ENCODE data around the gene LTBP1. TPM values are rescaled to one million over a fixed set of nuclear protein-coding genes. Genes with fewer than 3 reads are reported as not detected.

LTBP1 gene
- total and polyA plus RNA-seq, 4 donors: 5.8 to 57.6 (median 10.2) TPM

DNA sequence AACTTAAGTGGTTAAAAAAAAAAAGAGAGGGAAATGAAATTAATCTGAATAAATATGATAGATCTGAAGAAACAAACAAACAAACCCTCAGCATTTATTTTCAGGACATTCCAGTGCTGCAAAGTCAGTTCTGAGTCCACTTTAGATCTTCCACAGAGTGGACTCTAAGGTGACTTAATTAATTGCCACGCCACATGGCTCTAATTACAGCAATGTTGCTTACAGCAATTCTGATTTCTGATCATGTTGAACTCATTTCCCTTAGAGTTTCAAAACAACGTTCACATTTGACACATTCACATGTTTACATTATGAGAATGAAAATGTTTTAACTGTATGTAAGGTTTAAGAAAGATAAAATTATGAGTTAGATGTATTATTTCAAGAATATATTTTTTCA, 491.1 kb downstream of the LTBP1 start:
- no peak overlapping the region for H3K4me3 ChIP-seq (ENCODE audit: low read depth in 1 of 3, low read length in 3 of 3)
- no peak for DNase-seq (ENCODE audit: low spot score)
- WGBS: 51% methylated on average over 2 of the region's 2 CpGs
- H3K27me3 ChIP-seq (ENCODE audit: control insufficient read depth in 4 of 4, insufficient read depth in 4 of 4, low read length in 3 of 4): no peaks in the 10 kb centered on the region
- H3K36me3 ChIP-seq (ENCODE audit: control insufficient read depth in 4 of 4, insufficient read depth in 3 of 4, low read depth in 1 of 4, low read length in 3 of 4): no peaks in the 10 kb centered on the region
- H3K9me3 ChIP-seq (ENCODE audit: control insufficient read depth in 4 of 4, low read length in 3 of 4): no peaks in the 10 kb centered on the region
- no peak overlapping the region for H3K27ac ChIP-seq (ENCODE audit: low read depth in 1 of 2, low read length in 2 of 2)
- H3K4me1 ChIP-seq (ENCODE audit: control insufficient read depth in 4 of 4, insufficient read depth in 4 of 4, low read length in 3 of 4): no peaks in the 10 kb centered on the region
- TF ChIP-seq RAD21 (IDR thresholded peaks at IDR 0.05): no peak
- no peak for TF ChIP-seq FOXA1 (IDR thresholded peaks at IDR 0.05)
- TF ChIP-seq GABPA (IDR thresholded peaks at IDR 0.05 in 1 of 2, conservative IDR thresholded peaks at IDR 0.05 in 1 of 2): no peak
- TF ChIP-seq, protein P1, sequence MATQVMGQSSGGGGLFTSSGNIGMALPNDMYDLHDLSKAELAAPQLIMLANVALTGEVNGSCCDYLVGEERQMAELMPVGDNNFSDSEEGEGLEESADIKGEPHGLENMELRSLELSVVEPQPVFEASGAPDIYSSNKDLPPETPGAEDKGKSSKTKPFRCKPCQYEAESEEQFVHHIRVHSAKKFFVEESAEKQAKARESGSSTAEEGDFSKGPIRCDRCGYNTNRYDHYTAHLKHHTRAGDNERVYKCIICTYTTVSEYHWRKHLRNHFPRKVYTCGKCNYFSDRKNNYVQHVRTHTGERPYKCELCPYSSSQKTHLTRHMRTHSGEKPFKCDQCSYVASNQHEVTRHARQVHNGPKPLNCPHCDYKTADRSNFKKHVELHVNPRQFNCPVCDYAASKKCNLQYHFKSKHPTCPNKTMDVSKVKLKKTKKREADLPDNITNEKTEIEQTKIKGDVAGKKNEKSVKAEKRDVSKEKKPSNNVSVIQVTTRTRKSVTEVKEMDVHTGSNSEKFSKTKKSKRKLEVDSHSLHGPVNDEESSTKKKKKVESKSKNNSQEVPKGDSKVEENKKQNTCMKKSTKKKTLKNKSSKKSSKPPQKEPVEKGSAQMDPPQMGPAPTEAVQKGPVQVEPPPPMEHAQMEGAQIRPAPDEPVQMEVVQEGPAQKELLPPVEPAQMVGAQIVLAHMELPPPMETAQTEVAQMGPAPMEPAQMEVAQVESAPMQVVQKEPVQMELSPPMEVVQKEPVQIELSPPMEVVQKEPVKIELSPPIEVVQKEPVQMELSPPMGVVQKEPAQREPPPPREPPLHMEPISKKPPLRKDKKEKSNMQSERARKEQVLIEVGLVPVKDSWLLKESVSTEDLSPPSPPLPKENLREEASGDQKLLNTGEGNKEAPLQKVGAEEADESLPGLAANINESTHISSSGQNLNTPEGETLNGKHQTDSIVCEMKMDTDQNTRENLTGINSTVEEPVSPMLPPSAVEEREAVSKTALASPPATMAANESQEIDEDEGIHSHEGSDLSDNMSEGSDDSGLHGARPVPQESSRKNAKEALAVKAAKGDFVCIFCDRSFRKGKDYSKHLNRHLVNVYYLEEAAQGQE (IDR thresholded peaks at IDR 0.05): no peak
- TF ChIP-seq, protein P2, sequence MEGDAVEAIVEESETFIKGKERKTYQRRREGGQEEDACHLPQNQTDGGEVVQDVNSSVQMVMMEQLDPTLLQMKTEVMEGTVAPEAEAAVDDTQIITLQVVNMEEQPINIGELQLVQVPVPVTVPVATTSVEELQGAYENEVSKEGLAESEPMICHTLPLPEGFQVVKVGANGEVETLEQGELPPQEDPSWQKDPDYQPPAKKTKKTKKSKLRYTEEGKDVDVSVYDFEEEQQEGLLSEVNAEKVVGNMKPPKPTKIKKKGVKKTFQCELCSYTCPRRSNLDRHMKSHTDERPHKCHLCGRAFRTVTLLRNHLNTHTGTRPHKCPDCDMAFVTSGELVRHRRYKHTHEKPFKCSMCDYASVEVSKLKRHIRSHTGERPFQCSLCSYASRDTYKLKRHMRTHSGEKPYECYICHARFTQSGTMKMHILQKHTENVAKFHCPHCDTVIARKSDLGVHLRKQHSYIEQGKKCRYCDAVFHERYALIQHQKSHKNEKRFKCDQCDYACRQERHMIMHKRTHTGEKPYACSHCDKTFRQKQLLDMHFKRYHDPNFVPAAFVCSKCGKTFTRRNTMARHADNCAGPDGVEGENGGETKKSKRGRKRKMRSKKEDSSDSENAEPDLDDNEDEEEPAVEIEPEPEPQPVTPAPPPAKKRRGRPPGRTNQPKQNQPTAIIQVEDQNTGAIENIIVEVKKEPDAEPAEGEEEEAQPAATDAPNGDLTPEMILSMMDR (IDR thresholded peaks at IDR 0.05; ENCODE audit: low read depth, low read length, missing input control): no peak
- TF ChIP-seq HNF4G (IDR thresholded peaks at IDR 0.05): no peak
- no peak for TF ChIP-seq SP1 (IDR thresholded peaks at IDR 0.05)
- no peak for TF ChIP-seq NR2F2 (IDR thresholded peaks at IDR 0.05)
- TF ChIP-seq, protein P3, sequence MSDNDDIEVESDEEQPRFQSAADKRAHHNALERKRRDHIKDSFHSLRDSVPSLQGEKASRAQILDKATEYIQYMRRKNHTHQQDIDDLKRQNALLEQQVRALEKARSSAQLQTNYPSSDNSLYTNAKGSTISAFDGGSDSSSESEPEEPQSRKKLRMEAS (IDR thresholded peaks at IDR 0.05): no peak
- no peak for TF ChIP-seq TAF1 (conservative IDR thresholded peaks at IDR 0.05)
- no peak for TF ChIP-seq HNF4A (conservative IDR thresholded peaks at IDR 0.05)
- TF ChIP-seq YY1 (IDR thresholded peaks at IDR 0.05): no peak
- TF ChIP-seq, protein P4, sequence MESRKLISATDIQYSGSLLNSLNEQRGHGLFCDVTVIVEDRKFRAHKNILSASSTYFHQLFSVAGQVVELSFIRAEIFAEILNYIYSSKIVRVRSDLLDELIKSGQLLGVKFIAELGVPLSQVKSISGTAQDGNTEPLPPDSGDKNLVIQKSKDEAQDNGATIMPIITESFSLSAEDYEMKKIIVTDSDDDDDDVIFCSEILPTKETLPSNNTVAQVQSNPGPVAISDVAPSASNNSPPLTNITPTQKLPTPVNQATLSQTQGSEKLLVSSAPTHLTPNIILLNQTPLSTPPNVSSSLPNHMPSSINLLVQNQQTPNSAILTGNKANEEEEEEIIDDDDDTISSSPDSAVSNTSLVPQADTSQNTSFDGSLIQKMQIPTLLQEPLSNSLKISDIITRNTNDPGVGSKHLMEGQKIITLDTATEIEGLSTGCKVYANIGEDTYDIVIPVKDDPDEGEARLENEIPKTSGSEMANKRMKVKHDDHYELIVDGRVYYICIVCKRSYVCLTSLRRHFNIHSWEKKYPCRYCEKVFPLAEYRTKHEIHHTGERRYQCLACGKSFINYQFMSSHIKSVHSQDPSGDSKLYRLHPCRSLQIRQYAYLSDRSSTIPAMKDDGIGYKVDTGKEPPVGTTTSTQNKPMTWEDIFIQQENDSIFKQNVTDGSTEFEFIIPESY (IDR thresholded peaks at IDR 0.05): no peak
- peak overlapping the region in 1 of 2 donors; percentile 20 for H3K9ac ChIP-seq (ENCODE audit: low read depth in 1 of 2, low read length in 2 of 2)

DNA sequence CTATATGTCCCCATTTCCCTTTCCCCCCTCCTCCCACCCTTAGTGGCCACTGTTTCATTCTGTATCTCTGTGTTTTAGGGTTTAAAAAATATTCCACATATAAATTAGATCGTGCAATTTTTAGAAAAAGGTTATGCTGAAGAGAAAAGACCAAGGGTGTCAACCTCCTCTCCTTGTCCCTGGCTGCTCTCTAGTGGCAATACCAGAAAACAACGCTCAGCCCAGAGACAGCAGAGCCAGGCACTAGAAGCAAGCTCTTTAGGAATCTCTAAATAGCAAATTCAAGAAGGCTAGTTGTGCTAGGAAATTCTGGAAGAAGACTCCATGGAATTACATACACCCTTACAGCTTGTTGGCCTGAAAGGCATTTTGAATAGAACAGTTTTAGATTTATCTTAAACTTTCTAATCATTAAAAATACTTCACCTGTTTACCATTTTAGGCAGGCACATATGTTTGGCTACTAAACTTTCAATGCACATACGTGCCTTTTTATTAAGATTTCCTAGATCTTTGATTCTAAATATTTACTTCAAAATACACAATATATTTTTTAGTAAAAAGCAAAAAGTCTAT, 494.6 kb downstream of the LTBP1 start:
- Histone ChIP-seq H3K4me1 (ENCODE audit: control insufficient read depth in 4 of 4, insufficient read depth in 4 of 4, low read length in 3 of 4) (no peaks in the 10 kb centered on the region), H3K27ac (ENCODE audit: low read depth in 1 of 2, low read length in 2 of 2) (no peak overlapping the region), H3K27me3 (ENCODE audit: control insufficient read depth in 4 of 4, insufficient read depth in 4 of 4, low read length in 3 of 4) (no peaks in the 10 kb centered on the region), H3K36me3 (ENCODE audit: control insufficient read depth in 4 of 4, insufficient read depth in 3 of 4, low read depth in 1 of 4, low read length in 3 of 4) (no peaks in the 10 kb centered on the region), H3K9ac (ENCODE audit: low read depth in 1 of 2, low read length in 2 of 2) (no peak overlapping the region), H3K4me3 (ENCODE audit: low read depth in 1 of 3, low read length in 3 of 3) (no peak overlapping the region), H3K9me3 (ENCODE audit: control insufficient read depth in 4 of 4, low read length in 3 of 4) (no peaks in the 10 kb centered on the region)
- no peak for TF ChIP-seq HNF4A (conservative IDR thresholded peaks at IDR 0.05)
- no peak for TF ChIP-seq GABPA (IDR thresholded peaks at IDR 0.05 in 1 of 2, conservative IDR thresholded peaks at IDR 0.05 in 1 of 2)
- TF ChIP-seq, protein P1 (IDR thresholded peaks at IDR 0.05): no peak
- TF ChIP-seq YY1 (IDR thresholded peaks at IDR 0.05): no peak
- TF ChIP-seq RAD21 (IDR thresholded peaks at IDR 0.05): peak; percentile 87 to 91
- TF ChIP-seq FOXA2 (IDR thresholded peaks at IDR 0.05): no peak
- TF ChIP-seq, protein P3 (IDR thresholded peaks at IDR 0.05): no peak
- TF ChIP-seq, protein P2 (IDR thresholded peaks at IDR 0.05; ENCODE audit: low read depth, low read length, missing input control): peak; percentile 53
- no peak for TF ChIP-seq FOXA1 (IDR thresholded peaks at IDR 0.05)
- WGBS: 37% methylated on average over 3 of the region's 3 CpGs
- no peak for DNase-seq (ENCODE audit: low spot score)

Measured in liver (tissue), 9 donors.